IMR-90 (cell line): Measurements from ENCODE around the gene CXCL13. TPM values are rescaled to one million over a fixed set of nuclear protein-coding genes. Genes with fewer than 3 reads are reported as not detected.

Source experiments
- ATAC-seq: fragments of 200-7000 bp; cut with Tn5 transposase; 2 replicates; pipeline ENCODE4 v1.9.1; 2020; ENCODE audit warnings: low read depth, mild to moderate bottlenecking, moderate library complexity
- BruUV-seq: library from RNA; stranded (reverse); fragments of 400-500 nt; replicated peaks from 2 replicates; lab custom pipeline; 2021; lab: Mats Ljungman, UMichigan
- CTCF ChIA-PET: fragments of 300-600 bp; formaldehyde crosslinking; extraction: SDS; loops from one replicate; lab custom pipeline; 2021; ENCODE audit warnings: antibody characterized with exemption; lab: Yijun Ruan, JAX
- POLR2A ChIA-PET: fragments of 300-600 bp; sonication (Branson Sonifier 250); formaldehyde crosslinking; loops from one replicate; lab custom pipeline; 2022; ENCODE audit warnings: antibody characterized with exemption; ENCODE audit not compliant: unreplicated experiment; lab: Charles Lee
- DNase-seq: peaks from one replicate; pipeline ENCODE4 v3.0.0; 2013
- H2AFZ ChIP-seq: replicated peaks from 2 replicates; pipeline ENCODE3; 2013; ENCODE audit warnings: low read length, mild to moderate bottlenecking; ENCODE audit not compliant: poor library complexity
- H2AK5ac ChIP-seq: 2 replicates; pipeline ENCODE4 v1.6.1; 2013; ENCODE audit warnings: low read depth, low read length, inconsistent platforms
- H2AK9ac ChIP-seq: replicated peaks from 2 replicates; pipeline ENCODE3; 2013; ENCODE audit warnings: mild to moderate bottlenecking, low read depth, low read length, moderate library complexity; ENCODE audit not compliant: poor library complexity
- H2BK120ac ChIP-seq: 2 replicates; pipeline ENCODE4 v1.6.1; 2013; ENCODE audit warnings: low read depth, low read length, inconsistent platforms
- H2BK15ac ChIP-seq: 3 replicates; pipeline ENCODE4 v1.6.1; 2013; ENCODE audit warnings: low read depth, low read length, inconsistent platforms
- H2BK20ac ChIP-seq: 2 replicates; pipeline ENCODE4 v1.6.1; 2013; ENCODE audit warnings: low read depth, mild to moderate bottlenecking, inconsistent platforms, low read length, moderate library complexity
- H2BK5ac ChIP-seq: 2 replicates; pipeline ENCODE4 v1.6.1; 2013; ENCODE audit warnings: mild to moderate bottlenecking, low read depth, low read length, inconsistent platforms; ENCODE audit not compliant: poor library complexity, severe bottlenecking
- H3K14ac ChIP-seq: replicated peaks from 2 replicates; pipeline ENCODE4 v1.6.1; 2013; ENCODE audit warnings: low read depth, low read length, inconsistent platforms
- H3K18ac ChIP-seq: 2 replicates; pipeline ENCODE4 v1.6.1; 2013; ENCODE audit warnings: low read depth, low read length, control low read depth
- H3K23ac ChIP-seq: 2 replicates; pipeline ENCODE4 v1.6.1; 2013; ENCODE audit warnings: low read depth, low read length, inconsistent platforms
- H3K27ac ChIP-seq: 2 replicates; pipeline ENCODE4 v1.5.1; 2013; ENCODE audit warnings: mild to moderate bottlenecking, control low read depth, low read length; ENCODE audit not compliant: insufficient read depth
- H3K27me3 ChIP-seq: 2 replicates; pipeline ENCODE4 v1.6.1; 2013; ENCODE audit warnings: low read length; ENCODE audit not compliant: control insufficient read depth, insufficient read depth
- H3K36me3 ChIP-seq: 2 replicates; pipeline ENCODE4 v1.6.1; 2013; ENCODE audit warnings: low read length, mixed read lengths; ENCODE audit not compliant: control insufficient read depth, insufficient read depth
- H3K4ac ChIP-seq: 2 replicates; pipeline ENCODE4 v1.6.1; 2013; ENCODE audit warnings: low read depth, low read length, inconsistent platforms
- H3K4me1 ChIP-seq: 2 replicates; pipeline ENCODE4 v1.6.1; 2013; ENCODE audit warnings: low read length, mixed read lengths; ENCODE audit not compliant: control insufficient read depth, insufficient read depth
- H3K4me2 ChIP-seq: 2 replicates; pipeline ENCODE4 v1.6.1; 2013; ENCODE audit warnings: low read depth, mild to moderate bottlenecking, control low read depth, low read length, moderate library complexity
- H3K4me3 ChIP-seq: 2 replicates; pipeline ENCODE4 v1.5.1; 2013; ENCODE audit warnings: low read depth, mild to moderate bottlenecking, control low read depth, low read length, moderate library complexity; ENCODE audit not compliant: insufficient read depth
- H3K56ac ChIP-seq: 2 replicates; pipeline ENCODE4 v1.6.1; 2013; ENCODE audit warnings: low read length, inconsistent platforms; ENCODE audit not compliant: insufficient read depth; ENCODE audit errors: extremely low read depth
- H3K79me1 ChIP-seq, 2 experiments: 2 replicates each; pipeline ENCODE4 v1.6.1; 2013; ENCODE audit warnings: low read length in 2 of 2, inconsistent platforms in 1 of 2, low read depth in 1 of 2
- H3K9ac ChIP-seq: 2 replicates; pipeline ENCODE4 v1.6.1; 2013; ENCODE audit warnings: low read depth, low read length, control low read depth
- H3K9me1 ChIP-seq: 2 replicates; pipeline ENCODE4 v1.6.1; 2013; ENCODE audit warnings: low read length, inconsistent platforms; ENCODE audit not compliant: insufficient read depth
- H3K9me3 ChIP-seq: 2 replicates; pipeline ENCODE4 v1.6.1; 2013; ENCODE audit warnings: low read length; ENCODE audit not compliant: control insufficient read depth, insufficient read depth
- H4K20me1 ChIP-seq: 2 replicates; pipeline ENCODE4 v1.6.1; 2013; ENCODE audit warnings: low read length, inconsistent platforms; ENCODE audit not compliant: insufficient read depth
- H4K5ac ChIP-seq: 2 replicates; pipeline ENCODE4 v1.6.1; 2013; ENCODE audit warnings: mild to moderate bottlenecking, low read depth, low read length, control low read depth
- H4K8ac ChIP-seq, 2 experiments: 2 replicates each; pipeline ENCODE4 v1.6.1; 2013; ENCODE audit warnings: low read depth in 2 of 2, low read length in 2 of 2, control low read depth in 1 of 2, inconsistent platforms in 1 of 2
- H4K91ac ChIP-seq: 2 replicates; pipeline ENCODE4 v1.6.1; 2013; ENCODE audit warnings: low read depth, low read length, inconsistent platforms; ENCODE audit not compliant: insufficient read depth
- BHLHE40 ChIP-seq: fragments of 150-350 bp; IDR thresholded peaks from 2 replicates; pipeline ENCODE4 v1.6.1; 2016; ENCODE audit warnings: mild to moderate bottlenecking, low read depth, low read length
- CEBPB ChIP-seq: IDR thresholded peaks from 2 replicates; pipeline ENCODE4 v1.6.1; 2012; ENCODE audit warnings: low read depth, low read length, improper control_type of control experiment
- CHD1 ChIP-seq: IDR thresholded peaks from 2 replicates; pipeline ENCODE4 v1.6.1; 2012; ENCODE audit warnings: low read depth, low read length, improper control_type of control experiment
- CTCF ChIP-seq: conservative IDR thresholded peaks from 2 replicates; pipeline ENCODE4 v1.5.1; 2012; ENCODE audit warnings: mild to moderate bottlenecking, low read depth, low read length, improper control_type of control experiment
- ELK1 ChIP-seq: fragments of 150-350 bp; IDR thresholded peaks from 2 replicates; pipeline ENCODE4 v1.6.1; 2016; ENCODE audit warnings: low read depth, mild to moderate bottlenecking, low read length, moderate library complexity, borderline replicate concordance
- FOS ChIP-seq: fragments of 150-350 bp; IDR thresholded peaks from 2 replicates; pipeline ENCODE4 v1.6.1; 2016; ENCODE audit warnings: low read depth, low read length
- MAFK ChIP-seq: IDR thresholded peaks from 2 replicates; pipeline ENCODE4 v1.6.1; 2012; ENCODE audit warnings: low read depth, low read length, improper control_type of control experiment
- MAZ ChIP-seq: IDR thresholded peaks from 2 replicates; pipeline ENCODE4 v1.6.1; 2012; ENCODE audit warnings: low read depth, mild to moderate bottlenecking, low read length, improper control_type of control experiment, moderate library complexity, borderline replicate concordance
- MXI1 ChIP-seq: IDR thresholded peaks from 2 replicates; pipeline ENCODE4 v1.6.1; 2012; ENCODE audit warnings: low read depth, mild to moderate bottlenecking, low read length, moderate library complexity, borderline replicate concordance
- NFE2L2 ChIP-seq: fragments of 150-350 bp; IDR thresholded peaks from 2 replicates; pipeline ENCODE4 v1.6.1; 2016; ENCODE audit warnings: low read depth, mild to moderate bottlenecking, low read length
- POLR2A ChIP-seq: IDR thresholded peaks from 2 replicates; pipeline ENCODE4 v1.6.1; 2012; ENCODE audit warnings: mild to moderate bottlenecking, low read depth, low read length
- RAD21 ChIP-seq: IDR thresholded peaks from 2 replicates; pipeline ENCODE4 v1.6.1; 2012; ENCODE audit warnings: low read length, improper control_type of control experiment
- RCOR1 ChIP-seq: IDR thresholded peaks from 2 replicates; pipeline ENCODE4 v1.6.1; 2012; ENCODE audit warnings: mild to moderate bottlenecking, low read length, improper control_type of control experiment; ENCODE audit not compliant: insufficient replicate concordance
- RFX5 ChIP-seq: IDR thresholded peaks from 2 replicates; pipeline ENCODE4 v1.8.0; 2012; ENCODE audit warnings: low read depth, mild to moderate bottlenecking, low read length, moderate library complexity
- SMC3 ChIP-seq: fragments of 150-350 bp; IDR thresholded peaks from 2 replicates; pipeline ENCODE4 v1.6.1; 2016; ENCODE audit warnings: low read depth, mild to moderate bottlenecking, antibody characterized with exemption, low read length, moderate library complexity
- USF2 ChIP-seq: fragments of 150-350 bp; IDR thresholded peaks from 2 replicates; pipeline ENCODE4 v1.6.1; 2017; ENCODE audit warnings: mild to moderate bottlenecking, antibody characterized with exemption, low read length, low read depth
- WGBS, 2 experiments: methylation state at CpG; one replicate each; pipeline versions ENCODE4 v1.1.5 to v1.1.7; 2013; ENCODE audit warnings: missing lambda C conversion rate in 2 of 2; ENCODE audit not compliant: insufficient read length in 1 of 2; ENCODE audit errors: extremely low coverage in 2 of 2; 5-methylcytosine and 5-hydroxymethylcytosine counted together
- dilution Hi-C: fragments of 300-500 bp; cut with HindIII; formaldehyde crosslinking; loops from one replicate; pipeline ENCODE4 v1.14.3; 2018; ENCODE audit warnings: low sequenced_read_pairs; ENCODE audit not compliant: unreplicated experiment
- in situ Hi-C: fragments of 300-500 bp; cut with MboI; formaldehyde crosslinking; loops from 3 replicates; pipeline ENCODE4 v1.14.3; 2019; ENCODE audit warnings: low sequenced_read_pairs, inconsistent platforms, mixed read lengths
- intact Hi-C: fragments of 100-400 bp; cut with micrococcal nuclease; formaldehyde crosslinking; loops from 2 replicates; pipeline ENCODE4 v1.10.0; 2022
- polyA plus RNA-seq, 3 experiments: library from polyadenylated mRNA; depleted of rRNA; stranded (reverse); fragments of >200 nt; gene quantifications; 2 replicates each; pipeline ENCODE4 v1.2.3, GENCODE V29; 2012; ENCODE audit warnings: low replicate concordance in 1 of 3
- total RNA-seq: library from RNA; depleted of rRNA; stranded (reverse); fragments of >200 nt; gene quantifications from 2 replicates; pipeline ENCODE4 v1.2.3, GENCODE V29; 2012

Gene CXCL13
- total and polyA plus RNA-seq, 2 of the 4 experiments (the other 2 are of a cell fraction), result not detected

GRCh38 chr4:77599378-77599777, 6.2 kb upstream of the CXCL13 start:
- peak; percentile 80 for ATAC-seq

More at GRCh38 chr4:77599378-77599777, 6.2 kb upstream of the CXCL13 start:
- Histone ChIP-seq H3K4me3 (no peak overlapping the region), H3K9ac (no peak overlapping the region), H3K79me1 (no peaks in the 10 kb centered on the region), H4K5ac (no peak overlapping the region), H3K18ac (no peak overlapping the region), H2BK5ac (no peak overlapping the region), H2AFZ (no peak overlapping the region), H3K23ac (no peak overlapping the region), H3K4me1 (no peaks in the 10 kb centered on the region), H2AK9ac (no peak overlapping the region), H2BK120ac (no peak overlapping the region), H4K20me1 (no peaks in the 10 kb centered on the region), H3K36me3 (no peaks in the 10 kb centered on the region), H3K27me3 (peaks cover 4% of the 10 kb centered on the region), H2BK15ac (no peak overlapping the region), H3K4me2 (no peak overlapping the region), H3K4ac (no peak overlapping the region), H3K9me1 (no peaks in the 10 kb centered on the region), H2AK5ac (no peak overlapping the region), H2BK20ac (no peak overlapping the region), H3K14ac (no peak overlapping the region), H3K56ac (no peak overlapping the region), H4K91ac (no peak overlapping the region), H3K27ac (no peak overlapping the region), H3K9me3 (no peaks in the 10 kb centered on the region), H4K8ac (no peak overlapping the region)
- no peak for TF ChIP-seq CEBPB
- no peak for TF ChIP-seq RFX5
- TF ChIP-seq FOS, result no peak
- no peak for TF ChIP-seq POLR2A
- TF ChIP-seq MAZ, result no peak
- no peak for TF ChIP-seq CHD1
- no peak for TF ChIP-seq RCOR1
- no peak for TF ChIP-seq USF2
- TF ChIP-seq MAFK, result no peak
- TF ChIP-seq BHLHE40, result no peak
- TF ChIP-seq ELK1, result no peak
- peak; percentile 27; the same call in 1 of the 2 replicates for TF ChIP-seq SMC3
- TF ChIP-seq MXI1, result no peak
- TF ChIP-seq NFE2L2, result no peak
- 0 out of 2 replicates have a peak, but pooled peaks have one; percentile 24 for TF ChIP-seq RAD21
- TF ChIP-seq CTCF, result peak; percentile 46
- POLR2A ChIA-PET, result no interaction called here
- intact Hi-C loops (no loop called here), in situ Hi-C loops (no loop called here), dilution Hi-C loops (no loop called here)
- peak; percentile 41 for DNase-seq
- BruUV-seq, result no TSS peak
- 31% methylated on average over 2 of the region's 2 CpGs; no CpG with 5 or more reads in 1 of the 2 experiments for WGBS, 2 experiments
- CTCF ChIA-PET, result interaction anchor here (0.5 to 3.9 kb wide), 4 partner anchors 8 to 264 kb away, joined by 3 to 26 read pairs (median 3); no protein-coding TSS in a partner anchor
